Measurements from ENCODE around the gene C16orf74.

Gene C16orf74

GRCh38 chr16:85688586-85689284 is 62.2 kb downstream of the C16orf74 start, which contains the start of gene GINS2:
Gene GINS2 (minus strand): TSS chr16:85688954. CDS start chr16:85688898, 56 bp downstream.
- peaks cover 26% of the 10 kb centered on the region for H3K36me3 Mint-ChIP-seq (ENCODE audit: low read depth)
- peak within 1 kb of the TSS; percentile 89 for H3K27ac Mint-ChIP-seq
- peaks cover 16% of the 10 kb centered on the region for H3K4me1 Mint-ChIP-seq (ENCODE audit: low read depth)
- peak within 1 kb of the TSS; percentile 87 for H3K4me3 Mint-ChIP-seq
- H3K9me3 Mint-ChIP-seq = no peaks in the 10 kb centered on the region
- H3K27me3 Mint-ChIP-seq = peaks cover 4% of the 10 kb centered on the region

- Mint-ChIP-seq H3K4me3 (peak overlapping the region; percentile 87), H3K27ac (peak overlapping the region; percentile 89), H3K4me1 (ENCODE audit: low read depth) (peaks cover 16% of the 10 kb centered on the region), H3K36me3 (ENCODE audit: low read depth) (peaks cover 34% of the 10 kb centered on the region), H3K27me3 (no peaks in the 10 kb centered on the region), H3K9me3 (no peaks in the 10 kb centered on the region)
These were observed 63.0 kb downstream of the C16orf74 start for GRCh38 chr16:85687651-85688471.

GRCh38 chr16:85686912-85687591 is 63.8 kb downstream of the C16orf74 start:
- H3K4me3 Mint-ChIP-seq = peak overlapping the region; percentile 87
- H3K27me3 Mint-ChIP-seq = no peaks in the 10 kb centered on the region
- peak overlapping the region; percentile 47 for H3K27ac Mint-ChIP-seq
- peaks cover 16% of the 10 kb centered on the region for H3K4me1 Mint-ChIP-seq (ENCODE audit: low read depth)
- peaks cover 34% of the 10 kb centered on the region for H3K36me3 Mint-ChIP-seq (ENCODE audit: low read depth)
- H3K9me3 Mint-ChIP-seq = no peaks in the 10 kb centered on the region

- no peak overlapping the region for H3K4me3 Mint-ChIP-seq
- no peaks in the 10 kb centered on the region for H3K27me3 Mint-ChIP-seq
- H3K9me3 Mint-ChIP-seq = no peaks in the 10 kb centered on the region
- peaks cover 16% of the 10 kb centered on the region for H3K4me1 Mint-ChIP-seq (ENCODE audit: low read depth)
- H3K27ac Mint-ChIP-seq = no peak overlapping the region
- H3K36me3 Mint-ChIP-seq (ENCODE audit: low read depth) = peaks cover 49% of the 10 kb centered on the region
These were observed 65.6 kb downstream of the C16orf74 start for GRCh38 chr16:85685251-85685650.

GRCh38 chr16:85683363-85683762 is 67.5 kb downstream of the C16orf74 start:
- H3K9me3 Mint-ChIP-seq = no peaks in the 10 kb centered on the region
- H3K4me1 Mint-ChIP-seq (ENCODE audit: low read depth) = peaks cover 16% of the 10 kb centered on the region
- H3K27me3 Mint-ChIP-seq = no peaks in the 10 kb centered on the region
- H3K4me3 Mint-ChIP-seq = no peak overlapping the region
- peaks cover 67% of the 10 kb centered on the region for H3K36me3 Mint-ChIP-seq (ENCODE audit: low read depth)
- peak overlapping the region; percentile 16 for H3K27ac Mint-ChIP-seq

- H3K9me3 Mint-ChIP-seq = no peaks in the 10 kb centered on the region
- no peak overlapping the region for H3K27ac Mint-ChIP-seq
- peaks cover 73% of the 10 kb centered on the region for H3K36me3 Mint-ChIP-seq (ENCODE audit: low read depth)
- H3K4me3 Mint-ChIP-seq = no peak overlapping the region
- H3K27me3 Mint-ChIP-seq = no peaks in the 10 kb centered on the region
- peaks cover 19% of the 10 kb centered on the region for H3K4me1 Mint-ChIP-seq (ENCODE audit: low read depth)
These were observed 68.4 kb downstream of the C16orf74 start for GRCh38 chr16:85682516-85682915.

- no peak overlapping the region for H3K27ac Mint-ChIP-seq
- peaks cover 13% of the 10 kb centered on the region for H3K4me1 Mint-ChIP-seq (ENCODE audit: low read depth)
- H3K27me3 Mint-ChIP-seq = no peaks in the 10 kb centered on the region
- no peak overlapping the region for H3K4me3 Mint-ChIP-seq
- H3K9me3 Mint-ChIP-seq = no peaks in the 10 kb centered on the region
- peaks cover 70% of the 10 kb centered on the region for H3K36me3 Mint-ChIP-seq (ENCODE audit: low read depth)
These were observed 69.6 kb downstream of the C16orf74 start for GRCh38 chr16:85681255-85681654.

GRCh38 chr16:85680352-85680944 is 70.4 kb downstream of the C16orf74 start:
- Mint-ChIP-seq H3K4me3 (no peak overlapping the region), H3K9me3 (no peaks in the 10 kb centered on the region), H3K4me1 (ENCODE audit: low read depth) (peaks cover 11% of the 10 kb centered on the region), H3K36me3 (ENCODE audit: low read depth) (peaks cover 70% of the 10 kb centered on the region), H3K27me3 (no peaks in the 10 kb centered on the region), H3K27ac (no peak overlapping the region)

- H3K4me3 Mint-ChIP-seq = no peak overlapping the region
- H3K9me3 Mint-ChIP-seq = no peaks in the 10 kb centered on the region
- no peaks in the 10 kb centered on the region for H3K27me3 Mint-ChIP-seq
- H3K36me3 Mint-ChIP-seq (ENCODE audit: low read depth) = peaks cover 76% of the 10 kb centered on the region
- H3K4me1 Mint-ChIP-seq (ENCODE audit: low read depth) = peaks cover 17% of the 10 kb centered on the region
- peak overlapping the region; percentile 41 for H3K27ac Mint-ChIP-seq
These were observed 71.0 kb downstream of the C16orf74 start for GRCh38 chr16:85679870-85680269.

- H3K36me3 Mint-ChIP-seq (ENCODE audit: low read depth) = peaks cover 80% of the 10 kb centered on the region
These were observed 72.1 kb downstream of the C16orf74 start for GRCh38 chr16:85678821-85679220.

GRCh38 chr16:85678016-85678415 is 72.9 kb downstream of the C16orf74 start:
- Mint-ChIP-seq H3K4me3 (no peak overlapping the region), H3K36me3 (ENCODE audit: low read depth) (peaks cover 79% of the 10 kb centered on the region), H3K9me3 (no peaks in the 10 kb centered on the region), H3K4me1 (ENCODE audit: low read depth) (peaks cover 19% of the 10 kb centered on the region), H3K27me3 (no peaks in the 10 kb centered on the region), H3K27ac (no peak overlapping the region)

More at GRCh38 chr16:85678821-85679220, 72.1 kb downstream of the C16orf74 start:
- Mint-ChIP-seq H3K4me3 (no peak overlapping the region), H3K4me1 (ENCODE audit: low read depth) (peaks cover 19% of the 10 kb centered on the region), H3K27me3 (no peaks in the 10 kb centered on the region), H3K9me3 (no peaks in the 10 kb centered on the region), H3K27ac (peak overlapping the region; percentile 9)

GRCh38 chr16:85677383-85677967 is 73.4 kb downstream of the C16orf74 start:
- Mint-ChIP-seq H3K4me1 (ENCODE audit: low read depth) (peaks cover 19% of the 10 kb centered on the region), H3K27me3 (no peaks in the 10 kb centered on the region), H3K36me3 (ENCODE audit: low read depth) (peaks cover 82% of the 10 kb centered on the region), H3K9me3 (no peaks in the 10 kb centered on the region), H3K27ac (peak overlapping the region; percentile 41), H3K4me3 (no peak overlapping the region)

GRCh38 chr16:85676466-85676865 is 74.4 kb downstream of the C16orf74 start:
- Mint-ChIP-seq H3K27ac (no peak overlapping the region), H3K4me1 (ENCODE audit: low read depth) (peaks cover 19% of the 10 kb centered on the region), H3K27me3 (no peaks in the 10 kb centered on the region), H3K9me3 (no peaks in the 10 kb centered on the region), H3K36me3 (ENCODE audit: low read depth) (peaks cover 84% of the 10 kb centered on the region), H3K4me3 (no peak overlapping the region)

- Mint-ChIP-seq H3K9me3 (no peaks in the 10 kb centered on the region), H3K27ac (peak overlapping the region; percentile 57), H3K4me1 (ENCODE audit: low read depth) (peaks cover 19% of the 10 kb centered on the region), H3K27me3 (no peaks in the 10 kb centered on the region), H3K36me3 (ENCODE audit: low read depth) (peaks cover 81% of the 10 kb centered on the region), H3K4me3 (no peak overlapping the region)
These were observed 75.5 kb downstream of the C16orf74 start for GRCh38 chr16:85675251-85675874.
